HepG2 (cell line): ENCODE results near the gene STK10. TPM values are rescaled to one million over a fixed set of nuclear protein-coding genes. Genes with fewer than 3 reads are reported as not detected.

Experiments used
- HIVEP1 ChIP-seq: sonication (generic); formaldehyde crosslinking; IDR thresholded peaks from 2 replicates; pipeline ENCODE4 v1.4.0; 2020; ENCODE audit warnings: mild to moderate bottlenecking, missing genetic modification reagents
- KDM2A ChIP-seq: sonication (generic); formaldehyde crosslinking; IDR thresholded peaks from 2 replicates; pipeline ENCODE4 v1.4.0; 2020; ENCODE audit warnings: low read depth, missing genetic modification reagents, borderline replicate concordance
- NBN ChIP-seq: fragments of 450-650 bp; conservative IDR thresholded peaks from 2 replicates; pipeline ENCODE4 v1.6.1; 2017
- PAWR ChIP-seq: sonication (generic); formaldehyde crosslinking; IDR thresholded peaks from 2 replicates; pipeline ENCODE4 v1.4.0; 2020; ENCODE audit warnings: missing genetic modification reagents, mild to moderate bottlenecking, borderline replicate concordance
- RBM22 ChIP-seq: fragments of 200-400 bp; formaldehyde crosslinking; optimal IDR thresholded peaks from 2 replicates; pipeline ENCODE3; 2017; ENCODE audit warnings: mild to moderate bottlenecking, low read length, moderate library complexity
- SP2 ChIP-seq: sonication (generic); formaldehyde crosslinking; IDR thresholded peaks from 2 replicates; pipeline ENCODE4 v1.5.1; 2020; ENCODE audit warnings: mild to moderate bottlenecking, missing genetic modification reagents
- STAT5B ChIP-seq: sonication (generic); formaldehyde crosslinking; IDR thresholded peaks from 2 replicates; pipeline ENCODE4 v1.4.0; 2020; ENCODE audit warnings: missing genetic modification reagents
- TARDBP ChIP-seq: sonication (generic); formaldehyde crosslinking; IDR thresholded peaks from 2 replicates; pipeline ENCODE4 v1.8.0; 2022; ENCODE audit warnings: mild to moderate bottlenecking, missing genetic modification reagents
- U2AF1 ChIP-seq: fragments of 200-400 bp; formaldehyde crosslinking; optimal IDR thresholded peaks from 2 replicates; pipeline ENCODE3; 2017; ENCODE audit warnings: mild to moderate bottlenecking, low read depth, low read length
- ZNF225 ChIP-seq: sonication (generic); formaldehyde crosslinking; IDR thresholded peaks from 2 replicates; pipeline ENCODE4 v1.4.0; 2020; ENCODE audit warnings: mild to moderate bottlenecking, missing genetic modification reagents
- ZNF317 ChIP-seq: sonication (generic); formaldehyde crosslinking; IDR thresholded peaks from 2 replicates; pipeline ENCODE4 v1.5.0; 2020; ENCODE audit warnings: mild to moderate bottlenecking, missing genetic modification reagents
- ZNF431 ChIP-seq: sonication (generic); formaldehyde crosslinking; IDR thresholded peaks from 2 replicates; pipeline ENCODE4 v1.9.0; 2022; ENCODE audit warnings: missing genetic modification reagents, low read depth, mild to moderate bottlenecking, borderline replicate concordance
- ZNF530 ChIP-seq: sonication (generic); formaldehyde crosslinking; IDR thresholded peaks from 2 replicates; pipeline ENCODE4 v1.5.0; 2020; ENCODE audit warnings: low read depth, mild to moderate bottlenecking, missing genetic modification reagents
- ZSCAN12 ChIP-seq: sonication (generic); formaldehyde crosslinking; IDR thresholded peaks from 2 replicates; pipeline ENCODE4 v1.9.0; 2021; ENCODE audit warnings: mild to moderate bottlenecking, missing genetic modification reagents
- polyA plus RNA-seq, 8 experiments: library from polyadenylated mRNA; depleted of rRNA in 3 of 8; stranded (reverse) in 7 of 8; unstranded in 1 of 8; fragments of >200 nt; fragmentation: Illumina TruSeq in 4 of 8; extraction: Trizol in 4 of 8; gene quantifications; 2 replicates each; pipeline versions ENCODE4 v1.2.1 to v1.2.3, GENCODE V29; 2011 to 2016; ENCODE audit warnings: low read depth in 4 of 8, missing spikeins in 1 of 8, mixed read lengths in 1 of 8; ENCODE audit not compliant: insufficient read depth in 1 of 8
- total RNA-seq, 5 experiments: library from RNA; depleted of rRNA; stranded (reverse); fragments of >200 nt; fragmentation: Illumina TruSeq; extraction: Trizol; gene quantifications; 2 replicates each; pipeline ENCODE4 v1.2.3, GENCODE V29; 2016; ENCODE audit warnings: low read depth in 1 of 5
- TF ChIP-seq, protein P1 (sequence below): sonication (generic); formaldehyde crosslinking; IDR thresholded peaks from 2 replicates; pipeline ENCODE4 v1.4.0; 2020; ENCODE audit warnings: missing genetic modification reagents
- TF ChIP-seq, protein P2 (sequence below): sonication (generic); formaldehyde crosslinking; IDR thresholded peaks from 2 replicates; pipeline ENCODE4 v1.5.0; 2020; ENCODE audit warnings: missing genetic modification reagents
- TF ChIP-seq, protein P3 (sequence below): sonication (generic); formaldehyde crosslinking; IDR thresholded peaks from 2 replicates; pipeline ENCODE4 v1.4.0; 2020; ENCODE audit warnings: mild to moderate bottlenecking, missing genetic modification reagents
- TF ChIP-seq, protein P4 (sequence below): sonication (generic); formaldehyde crosslinking; IDR thresholded peaks from 2 replicates; pipeline ENCODE4 v1.4.0; 2020; ENCODE audit warnings: missing genetic modification reagents
- TF ChIP-seq, protein P5 (sequence below): sonication (generic); formaldehyde crosslinking; conservative IDR thresholded peaks from 2 replicates; pipeline ENCODE4 v1.8.0; 2022; ENCODE audit warnings: low read depth, missing genetic modification reagents
- TF ChIP-seq, protein P6 (sequence below): sonication (generic); formaldehyde crosslinking; IDR thresholded peaks from 2 replicates; pipeline ENCODE4 v1.5.0; 2020; ENCODE audit warnings: missing genetic modification reagents
- TF ChIP-seq, protein P7 (sequence below): sonication (generic); formaldehyde crosslinking; IDR thresholded peaks from 2 replicates; pipeline ENCODE4 v1.9.0; 2021; ENCODE audit warnings: missing genetic modification reagents, mild to moderate bottlenecking, borderline replicate concordance

STK10 gene
- total and polyA plus RNA-seq, 2 of the 13 experiments (the other 11 are each of a cell fraction or from before 2014, with no cell fraction given): 7.0 to 7.2 TPM

DNA sequence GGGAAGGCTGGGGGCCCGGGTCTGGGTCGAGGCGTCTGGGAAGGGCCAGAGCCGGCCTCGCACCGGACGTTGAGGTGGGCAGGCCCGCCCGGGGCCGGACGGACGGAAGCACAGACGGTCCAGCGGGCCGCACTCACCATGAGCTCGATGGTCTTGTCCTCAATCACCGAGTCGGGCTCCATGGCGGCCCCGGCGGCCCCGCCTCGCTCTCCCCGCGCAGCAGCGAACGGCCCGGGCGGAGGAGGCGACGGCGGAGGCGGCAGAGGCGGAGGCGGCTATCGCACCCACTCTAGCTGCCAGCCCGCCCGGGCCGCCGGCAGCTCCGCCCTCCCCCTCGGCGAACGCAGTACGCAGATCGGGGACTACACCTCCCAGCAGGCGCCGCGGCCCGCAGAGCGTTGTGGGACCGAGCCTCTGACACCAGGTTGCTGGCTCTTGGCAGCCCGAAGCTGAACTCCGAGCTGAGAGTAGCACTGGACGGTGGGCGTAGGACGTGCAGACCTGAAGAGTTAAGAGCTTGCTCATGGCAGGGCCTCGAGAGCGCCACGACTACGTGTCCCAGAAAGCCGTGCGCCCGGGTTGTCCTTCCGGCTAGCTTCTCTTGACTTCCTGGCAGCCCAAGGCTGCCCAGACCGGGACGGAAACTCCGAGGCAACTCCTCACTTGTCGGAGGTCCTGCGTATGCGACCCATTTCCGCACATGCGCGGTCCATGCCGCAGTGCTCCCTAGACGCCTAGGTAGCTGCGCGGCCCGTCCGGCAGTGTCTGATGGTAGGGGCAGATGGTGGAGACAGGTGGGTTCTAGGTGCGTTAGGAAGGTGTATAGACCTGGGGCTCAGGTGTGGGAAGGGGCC is 181.5 kb downstream of the STK10 start, which contains the start of gene FBXW11 (continued):
- TF ChIP-seq, protein P1, sequence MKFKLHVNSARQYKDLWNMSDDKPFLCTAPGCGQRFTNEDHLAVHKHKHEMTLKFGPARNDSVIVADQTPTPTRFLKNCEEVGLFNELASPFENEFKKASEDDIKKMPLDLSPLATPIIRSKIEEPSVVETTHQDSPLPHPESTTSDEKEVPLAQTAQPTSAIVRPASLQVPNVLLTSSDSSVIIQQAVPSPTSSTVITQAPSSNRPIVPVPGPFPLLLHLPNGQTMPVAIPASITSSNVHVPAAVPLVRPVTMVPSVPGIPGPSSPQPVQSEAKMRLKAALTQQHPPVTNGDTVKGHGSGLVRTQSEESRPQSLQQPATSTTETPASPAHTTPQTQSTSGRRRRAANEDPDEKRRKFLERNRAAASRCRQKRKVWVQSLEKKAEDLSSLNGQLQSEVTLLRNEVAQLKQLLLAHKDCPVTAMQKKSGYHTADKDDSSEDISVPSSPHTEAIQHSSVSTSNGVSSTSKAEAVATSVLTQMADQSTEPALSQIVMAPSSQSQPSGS (CRISPR knock-in tag): peak; percentile 33; the same call in 1 of the 2 replicates
- TF ChIP-seq NBN (no peak), SP2 (peak; percentile 65), STAT5B (CRISPR knock-in tag) (no peak; the same call in 1 of the 2 replicates), ZNF225 (CRISPR knock-in tag) (0 out of 2 replicates have a peak, but pooled peaks have one; percentile 46), ZSCAN12 (CRISPR knock-in tag) (no peak), PAWR (CRISPR knock-in tag) (no peak), TARDBP (CRISPR knock-in tag) (peak; percentile 40), RBM22 (no peak), KDM2A (CRISPR knock-in tag) (peak; percentile 45; the same call in 1 of the 2 replicates), ZNF317 (CRISPR knock-in tag) (no peak), U2AF1 (no peak), HIVEP1 (CRISPR knock-in tag) (peak; percentile 64), ZNF530 (CRISPR knock-in tag) (no peak), ZNF431 (CRISPR knock-in tag) (no peak)
- TF ChIP-seq, protein P2, sequence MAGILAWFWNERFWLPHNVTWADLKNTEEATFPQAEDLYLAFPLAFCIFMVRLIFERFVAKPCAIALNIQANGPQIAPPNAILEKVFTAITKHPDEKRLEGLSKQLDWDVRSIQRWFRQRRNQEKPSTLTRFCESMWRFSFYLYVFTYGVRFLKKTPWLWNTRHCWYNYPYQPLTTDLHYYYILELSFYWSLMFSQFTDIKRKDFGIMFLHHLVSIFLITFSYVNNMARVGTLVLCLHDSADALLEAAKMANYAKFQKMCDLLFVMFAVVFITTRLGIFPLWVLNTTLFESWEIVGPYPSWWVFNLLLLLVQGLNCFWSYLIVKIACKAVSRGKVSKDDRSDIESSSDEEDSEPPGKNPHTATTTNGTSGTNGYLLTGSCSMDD (CRISPR knock-in tag): peak; percentile 46; the same call in 1 of the 2 replicates
- TF ChIP-seq, protein P3, sequence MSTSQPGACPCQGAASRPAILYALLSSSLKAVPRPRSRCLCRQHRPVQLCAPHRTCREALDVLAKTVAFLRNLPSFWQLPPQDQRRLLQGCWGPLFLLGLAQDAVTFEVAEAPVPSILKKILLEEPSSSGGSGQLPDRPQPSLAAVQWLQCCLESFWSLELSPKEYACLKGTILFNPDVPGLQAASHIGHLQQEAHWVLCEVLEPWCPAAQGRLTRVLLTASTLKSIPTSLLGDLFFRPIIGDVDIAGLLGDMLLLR (CRISPR knock-in tag): peak; percentile 60; the same call in 1 of the 2 replicates
- TF ChIP-seq, protein P4, sequence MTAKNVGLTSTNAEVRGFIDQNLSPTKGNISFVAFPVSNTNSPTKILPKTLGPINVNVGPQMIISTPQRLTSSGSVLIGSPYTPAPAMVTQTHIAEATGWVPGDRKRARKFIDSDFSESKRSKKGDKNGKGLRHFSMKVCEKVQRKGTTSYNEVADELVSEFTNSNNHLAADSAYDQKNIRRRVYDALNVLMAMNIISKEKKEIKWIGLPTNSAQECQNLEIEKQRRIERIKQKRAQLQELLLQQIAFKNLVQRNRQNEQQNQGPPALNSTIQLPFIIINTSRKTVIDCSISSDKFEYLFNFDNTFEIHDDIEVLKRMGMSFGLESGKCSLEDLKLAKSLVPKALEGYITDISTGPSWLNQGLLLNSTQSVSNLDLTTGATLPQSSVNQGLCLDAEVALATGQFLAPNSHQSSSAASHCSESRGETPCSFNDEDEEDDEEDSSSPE: no peak; the same call in 1 of the 2 replicates
- TF ChIP-seq, protein P5, sequence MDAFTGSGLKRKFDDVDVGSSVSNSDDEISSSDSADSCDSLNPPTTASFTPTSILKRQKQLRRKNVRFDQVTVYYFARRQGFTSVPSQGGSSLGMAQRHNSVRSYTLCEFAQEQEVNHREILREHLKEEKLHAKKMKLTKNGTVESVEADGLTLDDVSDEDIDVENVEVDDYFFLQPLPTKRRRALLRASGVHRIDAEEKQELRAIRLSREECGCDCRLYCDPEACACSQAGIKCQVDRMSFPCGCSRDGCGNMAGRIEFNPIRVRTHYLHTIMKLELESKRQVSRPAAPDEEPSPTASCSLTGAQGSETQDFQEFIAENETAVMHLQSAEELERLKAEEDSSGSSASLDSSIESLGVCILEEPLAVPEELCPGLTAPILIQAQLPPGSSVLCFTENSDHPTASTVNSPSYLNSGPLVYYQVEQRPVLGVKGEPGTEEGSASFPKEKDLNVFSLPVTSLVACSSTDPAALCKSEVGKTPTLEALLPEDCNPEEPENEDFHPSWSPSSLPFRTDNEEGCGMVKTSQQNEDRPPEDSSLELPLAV (CRISPR knock-in tag): no peak
- TF ChIP-seq, protein P6, sequence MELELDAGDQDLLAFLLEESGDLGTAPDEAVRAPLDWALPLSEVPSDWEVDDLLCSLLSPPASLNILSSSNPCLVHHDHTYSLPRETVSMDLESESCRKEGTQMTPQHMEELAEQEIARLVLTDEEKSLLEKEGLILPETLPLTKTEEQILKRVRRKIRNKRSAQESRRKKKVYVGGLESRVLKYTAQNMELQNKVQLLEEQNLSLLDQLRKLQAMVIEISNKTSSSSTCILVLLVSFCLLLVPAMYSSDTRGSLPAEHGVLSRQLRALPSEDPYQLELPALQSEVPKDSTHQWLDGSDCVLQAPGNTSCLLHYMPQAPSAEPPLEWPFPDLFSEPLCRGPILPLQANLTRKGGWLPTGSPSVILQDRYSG (CRISPR knock-in tag): 0 out of 2 replicates have a peak, but pooled peaks have one; percentile 13
- TF ChIP-seq, protein P7, sequence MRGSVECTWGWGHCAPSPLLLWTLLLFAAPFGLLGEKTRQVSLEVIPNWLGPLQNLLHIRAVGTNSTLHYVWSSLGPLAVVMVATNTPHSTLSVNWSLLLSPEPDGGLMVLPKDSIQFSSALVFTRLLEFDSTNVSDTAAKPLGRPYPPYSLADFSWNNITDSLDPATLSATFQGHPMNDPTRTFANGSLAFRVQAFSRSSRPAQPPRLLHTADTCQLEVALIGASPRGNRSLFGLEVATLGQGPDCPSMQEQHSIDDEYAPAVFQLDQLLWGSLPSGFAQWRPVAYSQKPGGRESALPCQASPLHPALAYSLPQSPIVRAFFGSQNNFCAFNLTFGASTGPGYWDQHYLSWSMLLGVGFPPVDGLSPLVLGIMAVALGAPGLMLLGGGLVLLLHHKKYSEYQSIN (CRISPR knock-in tag): no peak
